Measurements from ENCODE around the gene WNT7A.

The WNT7A gene

GRCh38 chr3:13776253-13777050, 103.4 kb downstream of the WNT7A start:
- TF ChIP-seq CTCF (IDR thresholded peaks at IDR 0.05; ENCODE audit: low read depth, low read length): no peak
- DNase-seq (ENCODE audit: low read depth in 2 of 2): no peak
- H3K4me3 ChIP-seq (replicated peaks in 1 of 2; ENCODE audit: low read depth in 2 of 2, low read length in 2 of 2): no peak overlapping the region

- no peak for DNase-seq (ENCODE audit: low read depth in 2 of 2)
- TF ChIP-seq CTCF (IDR thresholded peaks at IDR 0.05; ENCODE audit: low read depth, low read length): no peak
Measured at GRCh38 chr3:13772885-13773745, 106.8 kb downstream of the WNT7A start.

GRCh38 chr3:13772321-13772745, 107.5 kb downstream of the WNT7A start:
- no peak for TF ChIP-seq CTCF (IDR thresholded peaks at IDR 0.05; ENCODE audit: low read depth, low read length)
- no peak overlapping the region for H3K4me3 ChIP-seq (replicated peaks in 1 of 2; ENCODE audit: low read depth in 2 of 2, low read length in 2 of 2)
- no peak for DNase-seq (ENCODE audit: low read depth in 2 of 2)

More at GRCh38 chr3:13772885-13773745, 106.8 kb downstream of the WNT7A start:
- H3K4me3 ChIP-seq (replicated peaks in 1 of 2; ENCODE audit: low read depth in 2 of 2, low read length in 2 of 2): no peak overlapping the region

- no peak overlapping the region for H3K4me3 ChIP-seq (replicated peaks in 1 of 2; ENCODE audit: low read depth in 2 of 2, low read length in 2 of 2)
- no peak for TF ChIP-seq CTCF (IDR thresholded peaks at IDR 0.05; ENCODE audit: low read depth, low read length)
- no peak for DNase-seq (ENCODE audit: low read depth in 2 of 2)
Measured at GRCh38 chr3:13771496-13771895, 108.4 kb downstream of the WNT7A start.

- no peak for DNase-seq (ENCODE audit: low read depth in 2 of 2)
- TF ChIP-seq CTCF (IDR thresholded peaks at IDR 0.05; ENCODE audit: low read depth, low read length): no peak
- no peak overlapping the region for H3K4me3 ChIP-seq (replicated peaks in 1 of 2; ENCODE audit: low read depth in 2 of 2, low read length in 2 of 2)
Measured at GRCh38 chr3:13770170-13771169, 109.4 kb downstream of the WNT7A start.

- no peak for TF ChIP-seq CTCF (IDR thresholded peaks at IDR 0.05; ENCODE audit: low read depth, low read length)
- DNase-seq (ENCODE audit: low read depth in 2 of 2): no peak
- H3K4me3 ChIP-seq (replicated peaks in 1 of 2; ENCODE audit: low read depth in 2 of 2, low read length in 2 of 2): no peak overlapping the region
Measured at GRCh38 chr3:13769422-13769821, 110.4 kb downstream of the WNT7A start.

Measured in cardiac fibroblast (primary cell).